Esophagus muscularis mucosa (tissue), 3 donors: Measurements from ENCODE around the gene VIM.

Experiments
- CTCF ChIP-seq, 3 experiments: fragments of 200-600 bp in 2 of 3; fragments of 450-650 bp in 1 of 3; sonication (generic) in 2 of 3; IDR thresholded peaks; one replicate each; pipeline ENCODE4 v1.5.1; 2017 to 2019; ENCODE audit warnings: antibody characterized with exemption in 3 of 3, mild to moderate bottlenecking in 2 of 3, moderate library complexity in 1 of 3
- POLR2A ChIP-seq: fragments of 450-650 bp; IDR thresholded peaks from one replicate; pipeline ENCODE4 v1.6.1; 2017; ENCODE audit warnings: antibody characterized with exemption, moderate library complexity, mild to moderate bottlenecking, low read depth
- POLR2AphosphoS5 ChIP-seq, 2 donors: sonication (generic); formaldehyde crosslinking; IDR thresholded peaks; one replicate each; pipeline ENCODE4 v1.6.1; 2017; ENCODE audit warnings: antibody characterized with exemption in 2 of 2

GRCh38 chr10:17220652-17221100, 7.4 kb upstream of the VIM start:
- no peak for TF ChIP-seq POLR2A
- no peak for TF ChIP-seq CTCF (IDR thresholded peaks at IDR 0.05)
- TF ChIP-seq POLR2AphosphoS5 (IDR thresholded peaks at IDR 0.05): no peak
